ENCODE data around the gene SMAD3. TPM values are rescaled to one million over a fixed set of nuclear protein-coding genes. Genes with fewer than 3 reads are reported as not detected.

The SMAD3 gene
- total RNA-seq, 4 donors from 2014 or later = 41.9 to 94.9 (median 56.1) TPM

- TF ChIP-seq POLR2A (IDR thresholded peaks at IDR 0.05) (no peak), CTCF (IDR thresholded peaks at IDR 0.05) (no peak), POLR2AphosphoS5 (IDR thresholded peaks at IDR 0.05) (no peak), EP300 (IDR thresholded peaks at IDR 0.05) (no peak)
- no peak overlapping the region for H3K4me3 ChIP-seq
- H3K4me1 ChIP-seq = peaks cover 43% of the 10 kb centered on the region
- H3K27me3 ChIP-seq = no peaks in the 10 kb centered on the region
- DNase-seq (ENCODE audit: low spot score in 2 of 2) = no peak
- WGBS = 95% methylated on average over 5 of the region's 5 CpGs
- no peak overlapping the region for H3K27ac ChIP-seq
- no peaks in the 10 kb centered on the region for H3K9me3 ChIP-seq
- peaks cover 9% of the 10 kb centered on the region for H3K36me3 ChIP-seq
Observed at GRCh38 chr15:67161412-67161811, 96.0 kb downstream of the SMAD3 start.

GRCh38 chr15:67161881-67162280 lies 96.5 kb downstream of the SMAD3 start:
- no peak for TF ChIP-seq POLR2A (IDR thresholded peaks at IDR 0.05)
- no peak for TF ChIP-seq POLR2AphosphoS5 (IDR thresholded peaks at IDR 0.05)
- Histone ChIP-seq H3K27me3 (no peaks in the 10 kb centered on the region), H3K4me1 (peaks cover 48% of the 10 kb centered on the region), H3K4me3 (no peak overlapping the region), H3K9me3 (no peaks in the 10 kb centered on the region), H3K27ac (no peak overlapping the region), H3K36me3 (peaks cover 13% of the 10 kb centered on the region)
- WGBS = 80% methylated on average over 4 of the region's 4 CpGs
- no peak for DNase-seq (ENCODE audit: low spot score in 2 of 2)

GRCh38 chr15:67163180-67163579 lies 97.8 kb downstream of the SMAD3 start:
- WGBS = 95% methylated on average over 6 of the region's 6 CpGs

GRCh38 chr15:67164401-67164791 lies 99.0 kb downstream of the SMAD3 start:
- Histone ChIP-seq H3K36me3 (peaks cover 19% of the 10 kb centered on the region), H3K27me3 (no peaks in the 10 kb centered on the region), H3K4me1 (peaks cover 51% of the 10 kb centered on the region), H3K9me3 (no peaks in the 10 kb centered on the region), H3K4me3 (no peak overlapping the region), H3K27ac (no peak overlapping the region)
- no peak for TF ChIP-seq EP300 (IDR thresholded peaks at IDR 0.05)
- no peak for TF ChIP-seq CTCF (IDR thresholded peaks at IDR 0.05)
- no peak for TF ChIP-seq POLR2AphosphoS5 (IDR thresholded peaks at IDR 0.05)
- TF ChIP-seq POLR2A (IDR thresholded peaks at IDR 0.05) = no peak
- no peak for DNase-seq (ENCODE audit: low spot score in 2 of 2)
- 47% methylated on average over 5 of the region's 5 CpGs for WGBS

More at GRCh38 chr15:67163180-67163579, 97.8 kb downstream of the SMAD3 start:
- TF ChIP-seq POLR2AphosphoS5 (IDR thresholded peaks at IDR 0.05) (no peak), POLR2A (IDR thresholded peaks at IDR 0.05) (no peak), CTCF (IDR thresholded peaks at IDR 0.05) (no peak), EP300 (IDR thresholded peaks at IDR 0.05) (no peak)
- no peaks in the 10 kb centered on the region for H3K9me3 ChIP-seq
- DNase-seq (ENCODE audit: low spot score in 2 of 2) = no peak
- peaks cover 51% of the 10 kb centered on the region for H3K4me1 ChIP-seq
- H3K27ac ChIP-seq = no peak overlapping the region
- no peak overlapping the region for H3K4me3 ChIP-seq
- peaks cover 19% of the 10 kb centered on the region for H3K36me3 ChIP-seq
- H3K27me3 ChIP-seq = no peaks in the 10 kb centered on the region

GRCh38 chr15:67164811-67165253 lies 99.4 kb downstream of the SMAD3 start:
- no peaks in the 10 kb centered on the region for H3K9me3 ChIP-seq
- H3K27ac ChIP-seq = no peak overlapping the region
- TF ChIP-seq POLR2AphosphoS5 (IDR thresholded peaks at IDR 0.05) (no peak), POLR2A (IDR thresholded peaks at IDR 0.05) (no peak), CTCF (IDR thresholded peaks at IDR 0.05) (no peak), EP300 (IDR thresholded peaks at IDR 0.05) (no peak)
- no peaks in the 10 kb centered on the region for H3K27me3 ChIP-seq
- H3K4me1 ChIP-seq = peaks cover 51% of the 10 kb centered on the region
- H3K36me3 ChIP-seq = peaks cover 19% of the 10 kb centered on the region
- H3K4me3 ChIP-seq = no peak overlapping the region
- DNase-seq (ENCODE audit: low spot score in 2 of 2) = no peak
- 85% methylated on average over 16 of the region's 17 CpGs for WGBS

All from suprapubic skin (tissue), 4 donors.